Spleen (tissue), 7 donors: Measurements from ENCODE around the gene CASQ2.

Source experiments
- POLR2AphosphoS5 ChIP-seq, 3 donors: sonication (generic); formaldehyde crosslinking; IDR thresholded peaks; one replicate each; pipeline ENCODE4 v1.5.1; 2017; ENCODE audit warnings: antibody characterized with exemption in 3 of 3
- TF ChIP-seq, protein P1 (sequence below), 11 experiments: fragments of 200-600 bp in 7 of 11; fragments of 450-650 bp in 4 of 11; sonication (generic) in 4 of 11; IDR thresholded peaks in 8 of 11; conservative IDR thresholded peaks in 3 of 11; 1 replicate in 7 of 11; 2 replicates in 4 of 11; pipeline versions ENCODE4 v1.4.0 to v1.8.0; 2016 to 2021; ENCODE audit warnings: antibody characterized with exemption in 11 of 11, inconsistent platforms in 4 of 11, mild to moderate bottlenecking in 1 of 11
- donor health status: DM: no; HTN: no; CAD: no; lungs with moderate emphysema.
- donor health status: DM: no; HTN: no; CAD: no.
- donor health status: DM: no; HTN: no; CAD: no.

DNA sequence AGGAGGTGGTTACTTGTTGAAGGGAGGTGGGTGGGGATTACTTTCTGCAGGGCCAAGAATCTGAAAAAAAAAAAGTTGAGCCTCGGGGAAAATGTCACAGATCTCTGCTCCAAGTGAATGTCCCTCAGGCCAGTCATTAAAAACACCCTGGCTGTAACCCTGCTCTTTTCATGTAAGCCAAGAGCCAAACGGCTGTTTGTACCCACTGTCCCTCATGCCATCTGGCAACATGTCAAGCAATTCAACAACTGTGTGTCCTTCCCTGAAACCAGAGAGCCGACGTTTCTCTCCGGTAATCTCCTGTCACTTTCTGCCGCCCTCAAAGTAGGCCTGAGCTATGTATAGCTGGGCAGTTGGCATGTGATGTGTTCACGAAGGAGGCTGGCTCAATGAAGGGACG is 14.7 kb downstream of the CASQ2 start:
- TF ChIP-seq, protein P1, sequence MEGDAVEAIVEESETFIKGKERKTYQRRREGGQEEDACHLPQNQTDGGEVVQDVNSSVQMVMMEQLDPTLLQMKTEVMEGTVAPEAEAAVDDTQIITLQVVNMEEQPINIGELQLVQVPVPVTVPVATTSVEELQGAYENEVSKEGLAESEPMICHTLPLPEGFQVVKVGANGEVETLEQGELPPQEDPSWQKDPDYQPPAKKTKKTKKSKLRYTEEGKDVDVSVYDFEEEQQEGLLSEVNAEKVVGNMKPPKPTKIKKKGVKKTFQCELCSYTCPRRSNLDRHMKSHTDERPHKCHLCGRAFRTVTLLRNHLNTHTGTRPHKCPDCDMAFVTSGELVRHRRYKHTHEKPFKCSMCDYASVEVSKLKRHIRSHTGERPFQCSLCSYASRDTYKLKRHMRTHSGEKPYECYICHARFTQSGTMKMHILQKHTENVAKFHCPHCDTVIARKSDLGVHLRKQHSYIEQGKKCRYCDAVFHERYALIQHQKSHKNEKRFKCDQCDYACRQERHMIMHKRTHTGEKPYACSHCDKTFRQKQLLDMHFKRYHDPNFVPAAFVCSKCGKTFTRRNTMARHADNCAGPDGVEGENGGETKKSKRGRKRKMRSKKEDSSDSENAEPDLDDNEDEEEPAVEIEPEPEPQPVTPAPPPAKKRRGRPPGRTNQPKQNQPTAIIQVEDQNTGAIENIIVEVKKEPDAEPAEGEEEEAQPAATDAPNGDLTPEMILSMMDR (IDR thresholded peaks at IDR 0.05 in 8 of 11, conservative IDR thresholded peaks at IDR 0.05 in 3 of 11): no peak
- TF ChIP-seq POLR2AphosphoS5 (IDR thresholded peaks at IDR 0.05): no peak
